Liver (tissue), 3 donors: ENCODE measurements around the gene KIF7.

Experiments used
- CTCF ChIP-seq: fragments of 150-350 bp; IDR thresholded peaks from 2 replicates; pipeline ENCODE4 v1.5.1; 2017; ENCODE audit warnings: improper control_type of control experiment, low read depth, low read length; ENCODE audit not compliant: missing input control
- HNF4G ChIP-seq: IDR thresholded peaks from 2 replicates; pipeline ENCODE4 v1.6.1; 2016; ENCODE audit warnings: antibody characterized with exemption
- RXRA ChIP-seq, 2 donors: IDR thresholded peaks; 2 replicates each; pipeline ENCODE4 v1.6.1; 2017 to 2018; ENCODE audit warnings: antibody characterized with exemption in 2 of 2, mild to moderate bottlenecking in 1 of 2
- SP1 ChIP-seq: IDR thresholded peaks from 2 replicates; pipeline ENCODE4 v1.6.1; 2018; ENCODE audit warnings: antibody characterized with exemption, mild to moderate bottlenecking
- TAF1 ChIP-seq: conservative IDR thresholded peaks from 2 replicates; pipeline ENCODE4 v1.6.1; 2016; ENCODE audit warnings: antibody characterized with exemption, mild to moderate bottlenecking
- YY1 ChIP-seq: IDR thresholded peaks from 2 replicates; pipeline ENCODE4 v1.6.1; 2016; ENCODE audit warnings: antibody characterized with exemption, mild to moderate bottlenecking
- donor health status: healthy.
- donor health status: healthy.

GRCh38 chr15:89654301-89654761 lies 936 bp downstream of the KIF7 start:
- no peak for TF ChIP-seq CTCF
- no peak for TF ChIP-seq HNF4G
- TF ChIP-seq SP1 = no peak
- no peak for TF ChIP-seq TAF1
- TF ChIP-seq YY1 = no peak
- no peak for TF ChIP-seq RXRA (IDR thresholded peaks at IDR 0.05)
